NCI-H510A treated with DMSO at 0.1 percent for 48 hours (cell line): ENCODE results near the gene PPP1R13L.
"Not testable (repeated sequence)": the region's sequence is repeated elsewhere in the genome, so short reads cannot be mapped to it uniquely, and the experiment has no call there.

Experiments
- DNase-seq: peaks from one replicate; lab custom pipeline; 2025; lab: John Stamatoyannopoulos, UW

The PPP1R13L gene

DNA sequence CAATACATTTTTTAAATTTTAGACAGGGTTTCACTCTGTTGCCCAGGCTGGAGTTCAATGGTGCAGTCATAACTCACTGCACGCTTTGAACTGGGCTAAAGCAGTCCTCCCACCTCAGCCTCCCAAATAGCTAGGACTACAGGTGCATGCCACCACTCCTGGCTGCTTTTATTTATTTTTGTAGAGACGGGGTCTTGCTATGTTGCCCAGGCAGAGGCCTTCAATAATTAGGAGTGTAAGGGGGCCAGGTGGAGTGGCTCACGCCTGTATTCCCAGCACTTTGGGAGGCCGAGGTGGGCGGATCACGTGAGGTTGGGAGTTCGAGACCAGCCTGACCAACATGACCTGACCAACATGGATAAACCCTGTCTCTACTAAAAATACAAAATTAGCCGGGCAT, 27.7 kb upstream of the PPP1R13L start:
- not testable (repeated sequence) for DNase-seq

DNA sequence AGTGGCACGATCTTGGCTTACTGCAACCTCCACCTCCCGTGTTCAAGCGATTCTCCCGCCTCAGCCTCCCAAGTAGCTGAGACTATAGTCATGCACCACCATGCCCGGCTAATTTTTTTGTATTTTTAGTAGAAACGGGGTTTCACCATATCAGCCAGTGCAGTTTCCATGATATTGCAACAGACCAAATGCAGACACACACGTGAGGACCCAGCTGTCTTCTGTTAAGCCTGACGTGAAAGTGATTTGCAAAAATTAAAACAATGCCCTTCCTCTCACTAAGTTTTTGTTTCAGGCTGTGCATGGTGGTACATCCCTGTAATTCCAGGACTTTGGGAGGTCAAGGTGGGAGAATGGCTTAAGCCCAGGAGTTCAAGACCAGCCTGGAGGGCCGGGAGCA, 26.1 kb upstream of the PPP1R13L start:
- not testable (repeated sequence) for DNase-seq

DNA sequence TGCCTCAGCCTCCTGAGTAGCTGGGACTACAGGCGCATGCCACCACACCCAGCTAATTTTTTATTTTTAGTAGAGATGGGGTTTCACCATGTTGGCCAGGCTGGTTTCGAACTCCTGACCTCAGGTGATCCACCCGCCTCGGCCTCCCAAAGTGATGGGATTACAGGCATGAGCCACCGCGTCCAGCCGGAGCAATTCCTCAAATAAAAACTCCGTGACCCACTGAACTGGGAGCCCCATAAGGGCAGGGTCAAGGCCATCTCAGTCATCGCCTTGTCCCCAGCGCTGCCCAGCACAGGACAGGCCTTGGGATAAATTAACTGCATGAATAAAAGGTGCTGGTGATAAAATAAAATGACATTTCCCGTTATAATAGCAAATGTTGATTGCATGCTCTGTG, 25.0 kb upstream of the PPP1R13L start:
- not testable (repeated sequence) for DNase-seq

DNA sequence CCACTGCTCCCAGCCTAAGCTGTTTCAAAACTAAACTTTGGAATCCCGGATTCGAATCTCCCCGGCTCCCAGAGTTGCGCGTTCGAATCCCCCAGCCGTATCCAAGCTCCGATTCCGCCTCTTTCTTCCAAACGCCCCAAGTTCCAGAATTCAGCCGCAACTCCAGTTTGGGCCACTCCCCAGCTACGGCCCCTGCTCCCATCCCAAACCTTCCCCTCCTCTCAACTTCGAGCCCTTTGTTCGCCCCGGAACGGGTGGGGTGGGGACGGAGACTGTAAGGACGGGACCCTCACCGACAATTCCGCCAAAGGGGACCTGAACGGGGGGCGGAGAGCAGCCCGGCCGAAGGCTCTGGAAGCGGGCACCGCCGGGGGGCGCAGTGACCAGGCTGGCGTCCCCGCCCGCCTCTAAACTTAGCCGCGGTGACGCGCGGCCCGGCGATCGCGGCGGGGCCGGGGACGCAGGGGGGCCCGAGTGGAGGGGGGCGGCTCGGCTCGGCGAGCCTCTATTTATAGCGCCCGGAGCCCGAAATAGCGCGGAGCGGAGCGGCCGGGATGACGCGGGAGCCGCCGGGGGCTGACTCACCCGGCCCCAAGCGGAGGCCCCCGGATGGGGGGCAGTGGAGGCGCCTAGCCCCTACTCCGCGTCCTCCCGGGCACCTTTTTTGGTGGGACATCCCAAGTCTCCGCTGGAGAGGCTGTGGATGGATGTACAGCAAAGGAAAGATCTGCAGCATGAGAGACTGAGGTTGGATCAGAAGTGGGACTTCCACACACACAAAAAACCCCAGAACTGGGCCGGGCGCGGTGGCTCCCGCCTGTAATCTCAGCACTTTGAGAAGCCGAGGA, 23.7 kb upstream of the PPP1R13L start:
- no peak for DNase-seq

DNA sequence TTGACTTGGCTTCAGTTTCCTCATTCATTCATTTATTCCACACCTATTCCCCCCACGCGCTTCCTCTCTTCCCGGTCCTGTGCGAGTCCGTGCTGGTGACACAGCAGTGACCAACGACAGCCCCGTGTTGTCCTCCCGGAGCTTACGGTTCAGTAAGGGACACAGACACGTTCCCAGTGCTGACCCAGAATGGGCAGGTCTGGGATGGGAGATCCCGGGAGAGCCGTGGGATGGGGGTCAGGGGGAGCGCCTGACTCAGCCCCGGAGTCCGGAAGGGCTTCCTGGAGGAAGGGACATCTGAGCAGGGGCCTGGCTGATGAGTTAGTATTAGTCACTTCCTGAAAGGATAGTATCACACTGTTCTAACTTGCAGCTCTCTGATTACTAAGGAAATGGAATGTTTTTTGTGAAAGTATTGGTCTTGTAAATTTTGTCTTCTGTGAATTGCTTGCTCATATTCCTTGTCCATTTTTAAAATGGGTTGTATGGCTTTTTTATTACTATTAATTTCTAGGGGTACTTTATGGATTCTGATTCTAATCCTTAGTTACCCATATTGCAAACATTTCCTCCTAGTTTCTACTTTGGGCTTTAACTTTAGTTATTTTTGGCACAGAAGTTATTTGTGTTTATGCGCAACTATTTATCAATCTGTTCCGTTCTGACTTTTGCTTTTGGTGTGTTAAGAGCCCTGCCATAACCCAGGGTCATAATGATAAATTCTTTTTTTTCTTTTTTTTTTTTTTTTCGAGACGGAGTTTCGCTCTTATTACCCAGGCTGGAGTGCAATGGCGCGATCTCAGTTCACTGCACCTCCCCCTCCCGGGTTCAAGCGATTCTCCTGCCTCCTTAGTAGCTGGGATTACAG, 19.6 kb upstream of the PPP1R13L start:
- DNase-seq = peak; percentile 57

DNA sequence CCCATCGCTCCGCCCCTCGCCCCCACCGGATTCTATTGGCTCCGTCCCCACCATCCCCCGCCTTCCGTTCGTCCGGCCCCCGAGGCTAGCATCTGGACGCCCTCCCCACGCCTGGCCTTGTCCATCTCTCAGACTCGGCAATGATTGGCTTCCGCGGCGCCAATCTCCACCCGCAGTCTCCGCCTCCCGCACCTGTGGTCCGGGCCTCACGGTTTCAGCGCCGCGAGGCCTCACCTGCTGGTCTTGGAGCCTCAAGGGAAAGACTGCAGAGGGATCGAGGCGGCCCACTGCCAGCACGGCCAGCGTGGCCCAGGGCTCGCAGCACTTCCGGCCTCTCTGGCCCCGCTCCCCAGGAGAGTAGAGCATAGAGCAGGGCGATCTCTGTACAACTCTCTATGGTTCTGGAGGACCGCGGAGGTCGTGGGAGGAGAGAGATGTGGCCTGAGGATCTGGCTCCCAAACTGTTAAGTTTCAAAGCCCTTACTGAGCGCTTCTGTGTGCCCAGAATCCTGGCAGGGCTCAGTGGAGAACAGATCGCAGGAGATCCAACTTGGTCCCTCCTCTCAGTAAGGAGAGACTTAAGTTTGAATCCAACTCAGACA, 18.8 kb upstream of the PPP1R13L start, which contains the start of gene ERCC1:
Gene ERCC1 (minus strand): TSS at position 329 of the 602 bp plus-strand sequence. CDS start 543 bp downstream, outside the sequence.
- DNase-seq = peak; percentile 99

DNA sequence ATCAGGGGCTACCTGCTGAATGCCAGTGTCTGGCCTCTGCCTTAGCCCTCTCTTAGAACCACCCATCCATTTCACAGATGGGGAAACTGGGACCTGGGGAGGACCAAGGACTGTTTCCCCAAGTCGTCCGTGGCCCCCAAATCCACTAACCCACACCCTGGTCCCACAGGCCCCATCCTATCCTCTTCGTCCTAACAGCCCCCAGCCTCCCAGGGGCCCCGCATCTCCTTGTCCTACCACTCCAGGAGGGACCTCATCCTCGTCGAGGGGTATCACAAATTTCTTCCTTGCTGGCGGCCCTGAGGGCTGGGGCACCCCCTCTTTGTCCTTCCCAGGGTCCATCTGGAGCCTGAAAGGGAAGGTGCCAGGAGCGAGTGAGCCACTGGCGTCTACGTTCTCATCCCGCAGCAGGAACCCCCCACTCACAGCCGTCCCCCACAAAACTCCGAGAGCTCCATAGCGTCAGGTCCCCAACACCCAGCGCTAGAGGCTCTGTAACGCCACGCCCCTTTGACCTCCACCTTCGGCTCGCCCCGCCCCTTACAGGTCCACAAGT, 18.2 kb upstream of the PPP1R13L start:
- DNase-seq = no peak

DNA sequence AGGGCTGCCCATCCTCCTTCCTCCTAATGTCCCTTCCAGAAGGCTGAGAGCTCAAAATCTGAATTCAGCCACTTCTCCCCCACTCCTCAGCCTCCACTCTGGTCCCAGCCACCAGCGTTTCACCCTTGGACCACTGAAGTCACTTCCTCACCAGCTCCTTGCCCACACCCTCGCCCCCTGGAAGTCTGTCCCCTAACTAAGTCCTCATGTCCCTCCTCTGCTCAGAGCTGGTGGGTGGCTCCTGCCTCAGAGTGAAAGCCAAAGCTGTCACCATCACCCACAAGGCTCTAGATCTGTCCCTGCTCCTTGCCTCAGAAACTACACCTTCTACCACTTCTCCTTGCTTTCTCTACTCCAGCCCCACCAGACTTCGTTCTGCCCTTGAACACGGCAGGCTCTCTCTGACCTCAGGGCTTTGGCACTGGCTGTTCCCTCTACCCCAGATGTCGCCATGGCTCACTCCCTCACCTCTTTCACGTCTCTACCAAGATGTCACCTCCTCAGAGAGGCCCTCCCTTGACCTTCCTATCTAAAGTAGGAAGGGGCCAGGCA, 17.2 kb upstream of the PPP1R13L start:
- no peak for DNase-seq

DNA sequence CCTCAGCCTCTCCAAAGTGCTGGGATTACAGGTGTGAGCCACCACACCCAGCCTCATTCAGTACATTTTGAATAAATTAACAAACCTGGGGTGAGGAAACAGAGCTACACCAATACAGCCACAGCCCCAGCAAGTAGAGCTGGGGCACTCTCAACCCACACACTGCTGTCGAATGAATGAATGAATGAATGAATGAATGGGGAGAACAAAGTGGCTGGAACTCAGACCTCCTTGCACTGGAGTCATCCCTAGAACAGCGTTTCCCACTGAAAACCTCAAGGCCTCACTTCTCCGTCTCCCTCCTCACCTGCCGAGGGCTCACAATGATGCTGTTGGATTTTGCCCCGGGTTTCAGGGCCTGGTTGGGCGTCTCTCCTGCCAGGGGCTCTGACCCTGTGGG, 16.0 kb upstream of the PPP1R13L start:
- no peak for DNase-seq

DNA sequence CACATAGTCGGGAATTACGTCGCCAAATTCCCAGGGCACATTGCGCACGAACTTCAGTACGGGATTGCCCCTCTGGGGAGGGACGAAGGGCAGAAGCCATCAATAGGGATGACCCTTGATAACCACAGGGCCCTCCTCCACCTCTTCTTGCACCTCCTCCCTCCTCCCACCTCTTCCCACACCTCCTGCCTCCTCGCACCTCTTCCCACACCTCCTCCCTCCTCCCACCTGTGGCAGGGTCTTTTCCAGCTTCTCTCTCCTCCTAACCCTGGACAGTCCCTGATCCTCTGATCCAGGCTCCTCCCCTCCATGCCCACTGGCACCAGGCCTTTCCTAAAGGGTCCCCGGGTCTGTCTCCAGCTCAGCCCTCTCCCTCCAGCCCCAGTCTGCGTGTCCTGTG, 15.5 kb upstream of the PPP1R13L start:
- DNase-seq = no peak

DNA sequence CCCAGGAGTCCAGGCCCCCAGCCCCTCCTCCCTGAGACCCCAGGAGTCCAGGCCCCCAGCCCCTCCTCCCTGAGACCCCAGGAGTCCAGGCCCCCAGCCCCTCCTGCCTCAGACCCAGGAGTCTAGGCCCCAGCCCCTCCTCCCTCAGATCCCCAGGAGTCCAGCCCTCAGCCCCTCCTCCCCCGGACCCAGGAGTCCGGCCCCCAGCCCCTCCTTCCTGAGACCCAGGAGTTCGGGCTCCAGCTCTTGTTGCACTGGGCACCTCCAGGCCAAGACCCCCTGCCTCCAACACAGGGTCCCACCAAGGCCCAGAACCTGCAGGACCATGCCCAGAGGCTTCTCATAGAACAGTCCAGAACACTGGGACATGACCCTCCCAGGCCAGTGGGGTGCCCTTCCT, 15.0 kb upstream of the PPP1R13L start:
- no peak for DNase-seq

DNA sequence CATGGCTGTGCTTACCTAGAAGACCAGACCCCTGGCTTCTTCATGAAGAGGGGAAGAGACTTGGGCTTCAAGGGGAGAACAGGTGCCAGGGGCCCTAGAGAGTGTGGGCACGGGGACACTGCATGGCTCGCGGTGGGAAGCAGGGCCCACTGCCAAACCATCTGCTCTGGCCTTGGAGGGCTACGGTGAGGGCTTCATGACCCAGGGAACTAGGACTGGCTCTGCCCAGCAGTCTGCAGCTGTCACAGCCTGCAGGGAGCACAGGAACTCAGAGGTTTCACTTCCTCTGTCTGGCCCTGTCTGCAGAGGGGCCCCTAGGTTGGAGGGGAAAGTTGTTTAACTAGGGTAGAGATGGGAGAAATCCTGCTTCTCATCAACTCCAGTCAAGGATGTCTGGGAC, 14.5 kb upstream of the PPP1R13L start:
- no peak for DNase-seq

DNA sequence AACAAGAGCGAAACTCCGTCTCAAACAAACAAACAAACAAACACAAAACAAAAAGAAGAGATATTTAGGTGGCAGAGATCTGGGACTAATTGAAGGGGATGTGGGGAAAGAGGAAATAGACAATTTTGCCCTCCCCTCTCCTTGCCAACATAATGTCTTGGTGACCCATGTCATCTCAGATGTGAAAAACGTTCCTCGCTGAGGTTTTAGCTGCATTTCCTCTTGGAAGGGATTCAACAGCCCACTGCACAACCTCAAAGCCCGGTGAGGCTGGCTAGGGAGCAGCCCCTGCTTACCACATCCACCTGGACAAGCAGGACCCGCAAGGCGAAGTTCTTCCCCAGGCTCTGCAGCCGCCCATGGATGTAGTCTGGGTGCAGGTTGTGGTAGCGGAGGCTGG, 13.9 kb upstream of the PPP1R13L start:
- no peak for DNase-seq

DNA sequence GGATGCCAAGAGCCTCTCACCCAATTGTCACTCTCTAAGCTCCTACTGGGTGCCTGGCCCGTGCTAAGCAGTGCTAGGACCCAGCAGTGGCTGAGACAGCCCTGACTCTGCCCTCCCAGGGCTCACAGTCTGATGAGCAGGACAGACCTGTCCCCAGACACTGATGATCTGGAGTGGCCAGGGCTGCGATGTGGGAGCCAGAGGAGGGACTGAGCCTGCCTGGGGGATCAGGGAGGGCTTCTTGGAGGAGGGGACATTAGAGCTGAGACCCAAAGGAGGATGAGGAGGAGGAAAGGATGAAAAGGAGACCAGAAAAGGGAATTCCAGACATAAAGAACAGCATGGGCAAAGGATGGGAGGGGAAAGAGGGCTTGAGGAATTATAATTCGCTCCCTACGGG, 12.3 kb upstream of the PPP1R13L start:
- no peak for DNase-seq

DNA sequence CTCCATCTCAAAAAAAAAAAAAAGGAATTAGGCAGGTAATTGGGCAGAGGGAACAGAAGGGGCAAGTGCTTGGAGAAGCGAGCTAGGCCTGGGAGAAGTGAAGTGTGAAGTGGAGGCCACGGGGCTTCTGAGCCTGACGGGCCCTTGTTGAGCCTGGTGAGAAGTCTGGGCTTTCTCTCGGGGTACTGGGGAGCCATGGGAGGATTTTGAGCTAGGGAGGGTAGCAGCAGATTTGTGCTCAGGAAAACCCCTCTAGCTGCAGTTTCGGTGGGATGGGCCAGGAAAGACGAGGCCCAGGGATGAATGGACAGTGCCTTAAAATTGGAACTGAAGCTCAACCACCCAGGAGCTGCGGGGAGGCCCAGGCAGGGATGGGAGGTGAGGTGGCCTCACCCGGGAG, 9.6 kb upstream of the PPP1R13L start:
- DNase-seq = no peak

DNA sequence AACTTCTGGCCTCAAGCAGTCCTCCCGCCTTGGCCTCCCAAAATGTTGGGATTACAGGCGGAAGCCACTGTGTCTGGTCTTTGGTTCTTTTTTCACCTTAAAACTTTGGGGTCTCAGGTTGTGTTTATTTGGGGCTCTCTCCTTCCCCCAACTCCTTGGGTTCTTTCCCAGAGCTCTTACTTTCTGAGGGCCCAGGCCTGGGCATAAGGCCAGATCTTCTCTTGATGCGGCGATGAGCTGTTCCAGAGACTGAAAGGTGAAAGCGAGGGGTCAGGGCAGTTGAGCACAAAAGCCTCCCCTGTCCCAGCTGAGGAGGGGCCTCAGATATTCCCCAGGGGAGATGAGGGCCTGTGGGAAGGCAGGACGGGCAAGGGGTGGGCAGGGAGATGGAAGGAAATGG, 8.6 kb upstream of the PPP1R13L start:
- no peak for DNase-seq

DNA sequence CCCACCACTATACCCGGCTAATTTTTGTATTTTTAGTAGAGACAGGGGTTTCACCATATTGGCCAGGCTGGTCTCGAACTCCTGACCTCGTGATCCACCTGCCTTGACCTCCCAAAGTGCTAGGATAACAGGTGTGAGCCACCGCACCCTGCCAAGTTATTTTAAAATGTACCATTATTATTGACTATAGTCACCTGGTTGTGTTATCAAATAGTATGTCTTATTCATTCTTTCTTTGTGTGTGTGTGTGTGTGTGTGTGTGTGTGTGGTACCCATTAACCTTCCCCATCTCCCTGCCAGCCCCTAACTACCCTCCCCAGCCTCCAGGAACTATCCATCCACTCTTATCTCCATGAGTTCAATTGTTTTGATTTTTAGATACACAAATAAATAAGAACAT, 5.5 kb upstream of the PPP1R13L start:
- not testable (repeated sequence) for DNase-seq

DNA sequence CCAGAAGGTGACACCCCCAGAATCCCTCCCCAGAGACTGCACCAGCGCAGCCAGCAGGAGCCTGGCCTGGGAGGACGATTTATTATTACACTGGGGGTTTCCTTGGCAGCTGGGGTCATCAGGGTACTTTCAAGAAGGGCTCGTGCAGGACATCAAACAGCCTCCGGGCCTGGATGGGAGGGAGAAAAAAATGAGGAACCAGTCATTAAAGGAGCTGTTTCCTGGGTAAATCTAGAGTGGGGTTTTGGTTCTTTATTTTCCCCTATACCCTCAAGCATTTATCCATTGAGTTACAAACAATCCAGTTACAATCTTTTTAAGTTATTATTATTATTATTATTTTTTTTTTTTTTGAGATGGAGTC, 4.7 kb upstream of the PPP1R13L start:
- no peak for DNase-seq

DNA sequence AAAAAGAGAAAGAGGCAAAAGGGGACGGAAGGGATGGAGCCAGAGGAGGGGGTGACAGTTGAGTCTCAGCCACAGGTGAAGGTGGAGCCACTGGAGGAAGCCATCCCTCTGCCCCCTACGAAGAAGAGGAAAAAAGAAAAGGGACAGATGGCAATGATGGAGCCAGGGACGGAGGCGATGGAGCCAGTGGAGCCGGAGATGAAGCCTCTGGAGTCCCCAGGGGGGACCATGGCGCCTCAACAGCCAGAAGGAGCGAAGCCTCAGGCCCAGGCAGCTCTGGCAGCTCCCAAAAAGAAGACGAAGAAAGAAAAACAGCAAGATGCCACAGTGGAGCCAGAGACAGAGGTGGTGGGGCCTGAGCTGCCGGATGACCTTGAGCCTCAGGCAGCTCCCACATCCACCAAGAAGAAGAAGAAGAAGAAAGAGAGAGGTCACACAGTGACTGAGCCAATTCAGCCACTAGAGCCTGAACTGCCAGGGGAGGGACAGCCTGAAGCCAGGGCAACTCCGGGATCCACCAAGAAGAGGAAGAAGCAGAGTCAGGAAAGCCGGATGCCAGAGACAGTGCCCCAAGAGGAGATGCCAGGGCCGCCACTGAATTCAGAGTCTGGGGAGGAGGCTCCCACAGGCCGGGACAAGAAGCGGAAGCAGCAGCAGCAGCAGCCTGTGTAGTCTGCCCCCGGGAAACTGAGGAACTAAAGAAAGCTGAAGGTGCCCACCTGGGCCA, 4.1 kb upstream of the PPP1R13L start:
- no peak for DNase-seq

DNA sequence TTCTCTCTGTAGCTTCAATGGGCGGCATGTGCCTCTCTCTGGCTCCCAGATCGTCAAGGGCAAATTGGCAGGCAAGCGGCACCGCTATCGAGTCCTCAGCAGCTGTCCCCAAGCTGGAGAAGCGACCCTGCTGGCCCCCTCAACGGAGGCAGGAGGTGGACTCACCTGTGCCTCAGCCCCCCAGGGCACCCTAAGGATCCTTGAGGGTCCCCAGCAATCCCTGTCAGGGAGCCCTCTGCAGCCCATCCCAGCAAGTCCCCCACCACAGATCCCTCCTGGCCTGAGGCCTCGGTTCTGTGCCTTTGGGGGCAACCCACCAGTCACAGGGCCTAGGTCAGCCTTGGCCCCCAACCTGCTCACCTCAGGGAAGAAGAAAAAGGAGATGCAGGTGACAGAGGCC, 3.3 kb upstream of the PPP1R13L start:
- DNase-seq = no peak

DNA sequence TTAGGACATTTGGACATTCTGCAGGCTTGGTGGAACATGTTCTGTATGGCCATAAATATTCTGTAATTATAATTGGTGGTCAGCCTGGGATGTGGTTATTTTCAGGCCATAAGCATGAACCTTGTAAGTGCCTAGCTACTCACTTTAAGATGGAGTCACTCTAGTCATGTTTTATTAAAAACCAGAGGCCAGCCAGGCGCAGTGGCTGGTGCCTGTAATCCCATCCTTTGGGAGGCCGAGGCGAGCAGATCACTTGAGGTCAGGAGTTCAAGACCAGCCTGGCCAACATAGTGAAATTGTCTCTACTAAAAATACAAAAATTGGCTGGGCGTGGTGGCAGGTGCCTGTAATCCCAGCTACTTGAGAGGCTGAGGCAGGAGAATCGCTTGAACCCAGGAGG, 2.7 kb upstream of the PPP1R13L start:
- not testable (repeated sequence) for DNase-seq

DNA sequence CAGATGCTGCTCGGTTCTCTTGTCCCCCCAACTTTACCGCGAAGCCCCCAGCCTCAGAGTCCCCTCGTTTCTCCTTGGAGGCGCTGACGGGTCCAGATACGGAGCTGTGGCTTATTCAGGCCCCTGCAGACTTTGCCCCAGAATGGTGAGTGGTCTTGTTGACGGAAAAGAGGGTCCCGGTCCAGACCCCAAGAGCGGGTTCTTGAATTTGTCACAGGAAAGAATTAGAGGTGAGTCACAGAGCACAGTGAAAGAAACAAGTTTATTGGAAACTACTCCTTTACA, 2.2 kb upstream of the PPP1R13L start:
- no peak for DNase-seq
